WTC11 (cell line): ENCODE data around the gene SEMA4C. TPM values are rescaled to one million over a fixed set of nuclear protein-coding genes. Genes with fewer than 3 reads are reported as not detected.
"Not testable (repeated sequence)": the region's sequence is repeated elsewhere in the genome, so short reads cannot be mapped to it uniquely, and the experiment has no call there.

Experiments
- ATAC-seq: fragments of 200-7000 bp; cut with Tn5 transposase; 2 replicates; pipeline ENCODE4 v1.10.0; 2021; ENCODE audit warnings: mild to moderate bottlenecking, moderate library complexity
- CTCF ChIA-PET: fragments of 300-600 bp; sonication (Branson Sonifier 250); formaldehyde crosslinking; loops from one replicate; lab custom pipeline; 2021; ENCODE audit warnings: antibody characterized with exemption; lab: Charles Lee
- POLR2A ChIA-PET: fragments of 350-600 bp; sonication (Branson Sonifier 250); formaldehyde crosslinking; loops from one replicate; lab custom pipeline; 2021; ENCODE audit warnings: antibody characterized with exemption; lab: Charles Lee
- DNase-seq: peaks from one replicate; pipeline ENCODE4 v3.0.0; 2021; ENCODE audit warnings: low spot score
- H3K27ac Mint-ChIP-seq: 2 replicates; pipeline ENCODE4 v1.8.0; 2021; ENCODE audit warnings: mixed read lengths
- H3K27me3 Mint-ChIP-seq: 2 replicates; pipeline ENCODE4 v1.8.0; 2021; ENCODE audit warnings: low read depth, mild to moderate bottlenecking, moderate library complexity, mixed read lengths
- H3K36me3 Mint-ChIP-seq: 2 replicates; pipeline ENCODE4 v1.8.0; 2021; ENCODE audit warnings: mixed read lengths
- H3K4me1 Mint-ChIP-seq: 2 replicates; pipeline ENCODE4 v1.8.0; 2022; ENCODE audit warnings: mixed read lengths
- H3K4me3 Mint-ChIP-seq: 2 replicates; pipeline ENCODE4 v1.8.0; 2021; ENCODE audit warnings: mild to moderate bottlenecking, moderate library complexity, mixed read lengths
- H3K9me3 Mint-ChIP-seq: 2 replicates; pipeline ENCODE4 v1.8.0; 2021; ENCODE audit warnings: mixed read lengths
- ESRRA ChIP-seq: sonication (generic); formaldehyde crosslinking; IDR thresholded peaks from 2 replicates; pipeline ENCODE4 v1.8.1; 2022; ENCODE audit warnings: mild to moderate bottlenecking, missing genetic modification reagents, borderline replicate concordance
- JUN ChIP-seq: sonication (generic); formaldehyde crosslinking; IDR thresholded peaks from 2 replicates; pipeline ENCODE4 v1.8.0; 2023; ENCODE audit warnings: mild to moderate bottlenecking, missing genetic modification reagents
- MXD4 ChIP-seq: fragments of 250-450 bp; sonication (Bioruptor Pico); IDR thresholded peaks from 2 replicates; pipeline ENCODE4 v1.8.0; 2021; ENCODE audit warnings: mild to moderate bottlenecking, moderate library complexity, borderline replicate concordance
- NR2C2 ChIP-seq: sonication (generic); formaldehyde crosslinking; IDR thresholded peaks from 2 replicates; pipeline ENCODE4 v1.8.0; 2022; ENCODE audit warnings: mild to moderate bottlenecking, missing genetic modification reagents
- RELA ChIP-seq: sonication (generic); formaldehyde crosslinking; IDR thresholded peaks from 2 replicates; pipeline ENCODE4 v1.8.1; 2022; ENCODE audit warnings: missing genetic modification reagents, mild to moderate bottlenecking, borderline replicate concordance
- ZNF219 ChIP-seq: sonication (generic); formaldehyde crosslinking; IDR thresholded peaks from 2 replicates; pipeline ENCODE4 v1.8.0; 2023; ENCODE audit warnings: missing genetic modification reagents, mild to moderate bottlenecking, borderline replicate concordance
- ZNF232 ChIP-seq: sonication (generic); formaldehyde crosslinking; IDR thresholded peaks from 2 replicates; pipeline ENCODE4 v1.8.0; 2022; ENCODE audit warnings: mild to moderate bottlenecking, missing genetic modification reagents
- ZNF263 ChIP-seq: sonication (generic); formaldehyde crosslinking; IDR thresholded peaks from 2 replicates; pipeline ENCODE4 v1.8.1; 2022; ENCODE audit warnings: low read depth, mild to moderate bottlenecking, moderate library complexity, missing genetic modification reagents
- total RNA-seq: library from RNA; stranded (reverse); gene quantifications from 3 replicates; pipeline ENCODE4 v1.2.3, GENCODE V29; 2021
- TF ChIP-seq, protein P1 (sequence below): fragments of 200-600 bp; IDR thresholded peaks from 2 replicates; pipeline ENCODE4 v1.8.0; 2022; ENCODE audit warnings: antibody characterized with exemption
- TF ChIP-seq, protein P2 (sequence below): fragments of 250-450 bp; sonication (Bioruptor Pico); IDR thresholded peaks from 2 replicates; pipeline ENCODE4 v1.9.0; 2021; ENCODE audit warnings: mild to moderate bottlenecking
- TF ChIP-seq, protein P3 (sequence below): fragments of 250-450 bp; sonication (Bioruptor Pico); IDR thresholded peaks from 2 replicates; pipeline ENCODE4 v1.9.0; 2021; ENCODE audit warnings: moderate library complexity, mild to moderate bottlenecking, inconsistent platforms, borderline replicate concordance
- TF ChIP-seq, protein P4 (sequence below): sonication (generic); formaldehyde crosslinking; IDR thresholded peaks from 2 replicates; pipeline ENCODE4 v1.8.1; 2022; ENCODE audit warnings: mild to moderate bottlenecking, moderate library complexity, missing genetic modification reagents
- TF ChIP-seq, protein P5 (sequence below): sonication (generic); formaldehyde crosslinking; IDR thresholded peaks from 2 replicates; pipeline ENCODE4 v1.8.1; 2023; ENCODE audit warnings: mild to moderate bottlenecking, missing genetic modification reagents, borderline replicate concordance
- TF ChIP-seq, protein P6 (sequence below): fragments of 250-450 bp; sonication (Bioruptor Pico); conservative IDR thresholded peaks from 2 replicates; pipeline ENCODE4 v1.9.0; 2021; ENCODE audit warnings: mild to moderate bottlenecking
- TF ChIP-seq, protein P7 (sequence below): sonication (generic); formaldehyde crosslinking; IDR thresholded peaks from 2 replicates; pipeline ENCODE4 v1.8.1; 2023; ENCODE audit warnings: mild to moderate bottlenecking, missing genetic modification reagents, moderate library complexity

SEMA4C gene
- total RNA-seq, 1 experiment from 2014 or later, result 81.6 TPM

DNA sequence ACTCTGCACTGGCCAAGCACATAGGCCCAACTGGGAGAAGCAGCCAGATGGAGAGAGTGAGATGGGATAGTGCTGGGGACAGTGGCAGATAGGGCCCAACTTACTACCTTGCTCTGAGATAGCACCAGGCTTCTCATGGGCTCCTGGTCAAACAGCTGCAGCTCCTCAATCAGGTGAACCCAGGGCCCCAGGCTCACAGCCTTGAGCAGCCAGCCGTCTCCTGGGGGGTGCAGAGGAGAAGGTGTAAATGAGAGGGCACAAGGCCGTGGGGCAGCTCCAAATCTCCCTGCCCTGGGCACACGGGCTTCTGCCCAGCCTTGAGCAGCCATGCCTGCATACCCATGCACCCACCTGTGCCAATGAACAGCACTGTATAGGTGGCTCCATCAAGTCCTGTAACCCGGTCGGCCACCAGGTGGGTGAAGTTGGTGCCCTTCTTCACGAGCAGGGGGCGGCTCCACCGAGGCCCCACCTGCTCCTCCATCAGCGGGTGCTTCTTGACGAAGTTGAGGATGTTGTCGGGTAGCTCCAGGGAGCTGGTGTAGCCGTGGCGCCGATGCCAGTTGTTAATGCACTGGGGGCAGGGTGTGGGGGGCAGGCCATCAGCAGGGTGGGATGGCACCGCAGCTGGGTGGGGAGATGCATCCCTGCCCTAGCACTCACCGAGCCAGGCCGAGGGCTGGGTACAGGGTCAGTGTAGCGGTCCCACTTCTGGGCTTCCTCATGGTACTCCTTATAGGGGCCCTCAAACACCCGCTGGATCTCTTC lies 6.1 kb downstream of the SEMA4C start (continued):
- TF ChIP-seq, protein P1, sequence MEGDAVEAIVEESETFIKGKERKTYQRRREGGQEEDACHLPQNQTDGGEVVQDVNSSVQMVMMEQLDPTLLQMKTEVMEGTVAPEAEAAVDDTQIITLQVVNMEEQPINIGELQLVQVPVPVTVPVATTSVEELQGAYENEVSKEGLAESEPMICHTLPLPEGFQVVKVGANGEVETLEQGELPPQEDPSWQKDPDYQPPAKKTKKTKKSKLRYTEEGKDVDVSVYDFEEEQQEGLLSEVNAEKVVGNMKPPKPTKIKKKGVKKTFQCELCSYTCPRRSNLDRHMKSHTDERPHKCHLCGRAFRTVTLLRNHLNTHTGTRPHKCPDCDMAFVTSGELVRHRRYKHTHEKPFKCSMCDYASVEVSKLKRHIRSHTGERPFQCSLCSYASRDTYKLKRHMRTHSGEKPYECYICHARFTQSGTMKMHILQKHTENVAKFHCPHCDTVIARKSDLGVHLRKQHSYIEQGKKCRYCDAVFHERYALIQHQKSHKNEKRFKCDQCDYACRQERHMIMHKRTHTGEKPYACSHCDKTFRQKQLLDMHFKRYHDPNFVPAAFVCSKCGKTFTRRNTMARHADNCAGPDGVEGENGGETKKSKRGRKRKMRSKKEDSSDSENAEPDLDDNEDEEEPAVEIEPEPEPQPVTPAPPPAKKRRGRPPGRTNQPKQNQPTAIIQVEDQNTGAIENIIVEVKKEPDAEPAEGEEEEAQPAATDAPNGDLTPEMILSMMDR, result no peak
- TF ChIP-seq ZNF232 (CRISPR knock-in tag), result no peak

DNA sequence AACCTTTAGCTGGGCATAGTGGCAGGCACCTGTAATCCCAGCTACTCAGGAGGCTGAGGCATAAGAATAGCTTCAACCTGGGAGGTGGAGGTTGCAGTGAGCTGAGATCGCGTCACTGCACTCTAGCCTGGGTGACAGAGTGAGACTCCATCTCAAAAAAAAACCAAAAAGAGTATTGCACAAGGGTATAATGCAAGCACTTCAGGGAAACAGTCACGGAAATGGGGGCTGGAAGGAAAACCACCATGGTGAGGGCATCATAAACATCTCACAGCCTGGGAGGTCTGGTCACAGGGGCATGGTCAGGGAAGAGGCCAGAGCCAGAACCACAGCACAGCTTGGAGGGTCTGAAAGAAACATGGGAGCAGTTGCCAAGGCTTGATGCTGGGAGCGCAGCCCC lies 6.8 kb downstream of the SEMA4C start:
- POLR2A ChIA-PET, result not testable (repeated sequence)

DNA sequence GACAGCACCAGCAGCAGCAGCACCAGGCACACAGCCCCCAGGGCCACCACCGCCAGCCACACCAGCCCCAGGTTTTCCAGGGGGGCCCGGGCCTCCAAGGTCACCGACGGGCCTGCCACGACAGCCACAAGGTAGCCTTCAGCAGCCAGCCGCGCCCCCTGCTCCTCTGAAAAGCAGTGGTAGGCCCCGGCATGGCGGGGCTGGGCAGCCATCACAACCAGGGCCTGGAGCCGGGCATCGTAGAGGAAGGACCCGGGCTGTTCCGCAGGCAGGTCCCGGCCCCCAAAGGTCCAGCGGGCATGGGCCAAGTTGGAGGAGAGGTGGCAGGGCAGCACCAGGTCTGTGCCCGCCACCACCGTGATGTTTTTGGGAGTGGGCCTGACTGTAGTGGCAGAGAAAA lies 8.8 kb downstream of the SEMA4C start:
- ChIA-PET CTCF (interaction anchor here (5.6 kb wide), 1 partner anchor 92 kb away, joined by 252 read pairs; no protein-coding TSS in a partner anchor), POLR2A (interaction anchor here (1.0 kb wide), 1 partner anchor 8 kb away, joined by 3 read pairs; no protein-coding TSS in a partner anchor)
- Mint-ChIP-seq H3K27me3 (no peaks in the 10 kb centered on the region), H3K4me1 (peaks cover 21% of the 10 kb centered on the region), H3K27ac (no peak overlapping the region), H3K4me3 (no peak overlapping the region), H3K36me3 (peaks cover 37% of the 10 kb centered on the region), H3K9me3 (no peaks in the 10 kb centered on the region)
- DNase-seq (no peak), ATAC-seq (no peak)
- TF ChIP-seq ZNF219 (CRISPR knock-in tag), result no peak
- TF ChIP-seq, protein P2, sequence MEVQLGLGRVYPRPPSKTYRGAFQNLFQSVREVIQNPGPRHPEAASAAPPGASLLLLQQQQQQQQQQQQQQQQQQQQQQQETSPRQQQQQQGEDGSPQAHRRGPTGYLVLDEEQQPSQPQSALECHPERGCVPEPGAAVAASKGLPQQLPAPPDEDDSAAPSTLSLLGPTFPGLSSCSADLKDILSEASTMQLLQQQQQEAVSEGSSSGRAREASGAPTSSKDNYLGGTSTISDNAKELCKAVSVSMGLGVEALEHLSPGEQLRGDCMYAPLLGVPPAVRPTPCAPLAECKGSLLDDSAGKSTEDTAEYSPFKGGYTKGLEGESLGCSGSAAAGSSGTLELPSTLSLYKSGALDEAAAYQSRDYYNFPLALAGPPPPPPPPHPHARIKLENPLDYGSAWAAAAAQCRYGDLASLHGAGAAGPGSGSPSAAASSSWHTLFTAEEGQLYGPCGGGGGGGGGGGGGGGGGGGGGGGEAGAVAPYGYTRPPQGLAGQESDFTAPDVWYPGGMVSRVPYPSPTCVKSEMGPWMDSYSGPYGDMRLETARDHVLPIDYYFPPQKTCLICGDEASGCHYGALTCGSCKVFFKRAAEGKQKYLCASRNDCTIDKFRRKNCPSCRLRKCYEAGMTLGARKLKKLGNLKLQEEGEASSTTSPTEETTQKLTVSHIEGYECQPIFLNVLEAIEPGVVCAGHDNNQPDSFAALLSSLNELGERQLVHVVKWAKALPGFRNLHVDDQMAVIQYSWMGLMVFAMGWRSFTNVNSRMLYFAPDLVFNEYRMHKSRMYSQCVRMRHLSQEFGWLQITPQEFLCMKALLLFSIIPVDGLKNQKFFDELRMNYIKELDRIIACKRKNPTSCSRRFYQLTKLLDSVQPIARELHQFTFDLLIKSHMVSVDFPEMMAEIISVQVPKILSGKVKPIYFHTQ (CRISPR knock-in tag), result no peak
- no peak for TF ChIP-seq JUN (CRISPR knock-in tag)
- TF ChIP-seq, protein P3, sequence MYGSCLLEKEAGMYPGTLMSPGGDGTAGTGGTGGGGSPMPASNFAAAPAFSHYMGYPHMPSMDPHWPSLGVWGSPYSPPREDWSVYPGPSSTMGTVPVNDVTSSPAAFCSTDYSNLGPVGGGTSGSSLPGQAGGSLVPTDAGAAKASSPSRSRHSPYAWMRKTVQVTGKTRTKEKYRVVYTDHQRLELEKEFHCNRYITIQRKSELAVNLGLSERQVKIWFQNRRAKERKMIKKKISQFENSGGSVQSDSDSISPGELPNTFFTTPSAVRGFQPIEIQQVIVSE (CRISPR knock-in tag), result no peak
- TF ChIP-seq, protein P4, sequence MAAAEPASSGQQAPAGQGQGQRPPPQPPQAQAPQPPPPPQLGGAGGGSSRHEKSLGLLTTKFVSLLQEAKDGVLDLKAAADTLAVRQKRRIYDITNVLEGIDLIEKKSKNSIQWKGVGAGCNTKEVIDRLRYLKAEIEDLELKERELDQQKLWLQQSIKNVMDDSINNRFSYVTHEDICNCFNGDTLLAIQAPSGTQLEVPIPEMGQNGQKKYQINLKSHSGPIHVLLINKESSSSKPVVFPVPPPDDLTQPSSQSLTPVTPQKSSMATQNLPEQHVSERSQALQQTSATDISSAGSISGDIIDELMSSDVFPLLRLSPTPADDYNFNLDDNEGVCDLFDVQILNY (CRISPR knock-in tag), result no peak
- TF ChIP-seq MXD4 (CRISPR knock-in tag), result no peak
- TF ChIP-seq NR2C2 (CRISPR knock-in tag), result no peak
- no peak for TF ChIP-seq ESRRA (CRISPR knock-in tag)
- TF ChIP-seq, protein P5, sequence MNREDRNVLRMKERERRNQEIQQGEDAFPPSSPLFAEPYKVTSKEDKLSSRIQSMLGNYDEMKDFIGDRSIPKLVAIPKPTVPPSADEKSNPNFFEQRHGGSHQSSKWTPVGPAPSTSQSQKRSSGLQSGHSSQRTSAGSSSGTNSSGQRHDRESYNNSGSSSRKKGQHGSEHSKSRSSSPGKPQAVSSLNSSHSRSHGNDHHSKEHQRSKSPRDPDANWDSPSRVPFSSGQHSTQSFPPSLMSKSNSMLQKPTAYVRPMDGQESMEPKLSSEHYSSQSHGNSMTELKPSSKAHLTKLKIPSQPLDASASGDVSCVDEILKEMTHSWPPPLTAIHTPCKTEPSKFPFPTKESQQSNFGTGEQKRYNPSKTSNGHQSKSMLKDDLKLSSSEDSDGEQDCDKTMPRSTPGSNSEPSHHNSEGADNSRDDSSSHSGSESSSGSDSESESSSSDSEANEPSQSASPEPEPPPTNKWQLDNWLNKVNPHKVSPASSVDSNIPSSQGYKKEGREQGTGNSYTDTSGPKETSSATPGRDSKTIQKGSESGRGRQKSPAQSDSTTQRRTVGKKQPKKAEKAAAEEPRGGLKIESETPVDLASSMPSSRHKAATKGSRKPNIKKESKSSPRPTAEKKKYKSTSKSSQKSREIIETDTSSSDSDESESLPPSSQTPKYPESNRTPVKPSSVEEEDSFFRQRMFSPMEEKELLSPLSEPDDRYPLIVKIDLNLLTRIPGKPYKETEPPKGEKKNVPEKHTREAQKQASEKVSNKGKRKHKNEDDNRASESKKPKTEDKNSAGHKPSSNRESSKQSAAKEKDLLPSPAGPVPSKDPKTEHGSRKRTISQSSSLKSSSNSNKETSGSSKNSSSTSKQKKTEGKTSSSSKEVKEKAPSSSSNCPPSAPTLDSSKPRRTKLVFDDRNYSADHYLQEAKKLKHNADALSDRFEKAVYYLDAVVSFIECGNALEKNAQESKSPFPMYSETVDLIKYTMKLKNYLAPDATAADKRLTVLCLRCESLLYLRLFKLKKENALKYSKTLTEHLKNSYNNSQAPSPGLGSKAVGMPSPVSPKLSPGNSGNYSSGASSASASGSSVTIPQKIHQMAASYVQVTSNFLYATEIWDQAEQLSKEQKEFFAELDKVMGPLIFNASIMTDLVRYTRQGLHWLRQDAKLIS (CRISPR knock-in tag), result no peak
- TF ChIP-seq, protein P6, sequence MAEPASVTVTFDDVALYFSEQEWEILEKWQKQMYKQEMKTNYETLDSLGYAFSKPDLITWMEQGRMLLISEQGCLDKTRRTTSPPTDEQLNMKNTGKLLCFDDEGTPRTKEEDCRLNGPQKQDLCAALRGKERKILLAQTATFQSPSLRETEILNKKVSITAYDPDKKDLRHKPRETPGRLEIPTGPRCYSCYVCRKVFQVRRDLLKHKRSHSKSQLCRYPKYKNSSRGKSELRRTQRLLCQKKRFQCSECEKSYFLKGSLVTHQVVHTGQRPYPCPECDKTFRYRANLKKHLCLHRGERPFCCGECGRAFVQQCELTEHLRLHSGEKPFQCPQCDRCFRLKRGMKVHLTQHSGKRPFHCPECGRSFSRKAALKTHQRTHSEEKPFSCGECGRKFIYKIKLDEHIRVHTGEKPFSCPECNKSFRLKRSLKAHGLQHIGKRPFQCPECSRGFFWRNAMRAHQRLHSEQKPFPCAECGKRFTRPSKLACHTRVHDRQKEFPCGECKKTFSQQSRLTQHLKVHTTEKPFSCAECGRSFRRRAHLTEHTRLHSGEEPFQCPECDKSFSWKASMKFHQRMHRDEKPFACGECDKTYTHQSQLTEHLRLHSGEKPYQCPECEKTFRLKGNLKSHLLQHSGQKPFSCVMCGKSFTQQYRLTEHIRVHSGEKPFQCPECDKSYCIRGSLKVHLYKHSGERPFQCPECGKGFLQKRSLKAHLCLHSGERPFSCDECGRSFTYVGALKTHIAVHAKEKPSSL (CRISPR knock-in tag), result no peak
- TF ChIP-seq, protein P7, sequence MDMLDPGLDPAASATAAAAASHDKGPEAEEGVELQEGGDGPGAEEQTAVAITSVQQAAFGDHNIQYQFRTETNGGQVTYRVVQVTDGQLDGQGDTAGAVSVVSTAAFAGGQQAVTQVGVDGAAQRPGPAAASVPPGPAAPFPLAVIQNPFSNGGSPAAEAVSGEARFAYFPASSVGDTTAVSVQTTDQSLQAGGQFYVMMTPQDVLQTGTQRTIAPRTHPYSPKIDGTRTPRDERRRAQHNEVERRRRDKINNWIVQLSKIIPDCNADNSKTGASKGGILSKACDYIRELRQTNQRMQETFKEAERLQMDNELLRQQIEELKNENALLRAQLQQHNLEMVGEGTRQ (CRISPR knock-in tag), result no peak
- no peak for TF ChIP-seq RELA (CRISPR knock-in tag)
- TF ChIP-seq ZNF263 (CRISPR knock-in tag), result no peak

More for the DNA sequence above, 6.8 kb downstream of the SEMA4C start:
- not testable (repeated sequence) for ATAC-seq, H3K9me3 Mint-ChIP-seq, DNase-seq, H3K27me3 Mint-ChIP-seq, H3K27ac Mint-ChIP-seq, H3K4me3 Mint-ChIP-seq
- Mint-ChIP-seq H3K36me3 (peaks cover 41% of the 10 kb centered on the region), H3K4me1 (peaks cover 21% of the 10 kb centered on the region)
- CTCF ChIA-PET, result interaction anchor here (0.7 kb wide), 1 partner anchor 88 kb away, joined by 3 read pairs; no protein-coding TSS in a partner anchor
